ENCODE data around the gene PROM2. TPM values are rescaled to one million over a fixed set of nuclear protein-coding genes. Genes with fewer than 3 reads are reported as not detected.
A peak's percentile ranks its signal among the peaks of the same experiment; 100 is the strongest.

PROM2 gene
- total RNA-seq, 1 donor from 2014 or later, result 10.8 TPM

DNA sequence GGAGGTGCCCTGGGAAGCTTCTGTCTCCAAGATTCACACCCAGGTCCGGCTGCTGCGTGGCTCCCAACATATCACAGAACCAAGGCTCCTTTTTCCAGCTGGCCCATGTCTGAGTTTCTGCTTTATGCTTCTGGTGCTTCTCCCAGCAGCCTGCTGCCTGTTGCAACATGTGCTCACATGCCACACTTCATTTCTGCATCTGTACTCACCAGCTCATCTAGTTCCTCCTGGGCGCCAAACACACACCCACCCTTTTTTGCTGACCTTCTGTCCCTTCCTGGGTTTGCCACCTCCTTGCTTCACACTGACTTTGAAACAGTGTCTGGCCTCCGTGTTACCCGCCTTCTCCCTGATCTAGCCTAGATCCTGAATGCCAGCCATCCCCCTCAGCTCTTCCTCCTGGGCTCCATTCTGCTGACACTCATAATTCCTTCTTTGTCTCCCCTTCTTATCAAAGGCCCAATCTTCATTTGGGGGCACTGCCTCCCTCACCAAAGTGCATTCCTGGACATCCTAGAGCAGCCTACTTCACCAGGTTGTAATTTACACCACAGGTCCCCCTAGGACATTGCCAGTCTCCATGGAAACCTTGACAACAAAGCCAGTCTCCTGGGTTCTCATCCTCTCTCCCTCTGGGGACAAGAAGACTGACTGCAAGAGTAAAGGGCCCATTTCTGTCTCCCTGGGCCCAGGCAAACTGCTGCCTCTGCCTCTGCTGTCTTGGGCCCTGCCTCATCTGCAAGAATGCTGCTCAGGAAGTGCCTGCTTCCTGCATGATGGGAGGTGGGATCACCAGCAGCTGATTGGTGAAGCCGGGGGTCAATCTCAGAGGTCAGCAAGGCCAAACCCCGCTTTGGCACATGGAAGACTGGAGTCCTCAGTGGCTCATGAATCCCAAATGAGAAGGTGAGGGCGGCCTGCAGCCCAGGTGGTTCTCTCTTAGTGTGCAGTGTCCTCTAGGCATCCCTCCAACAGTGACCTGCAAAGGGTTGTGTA lies 13.9 kb upstream of the PROM2 start:
- H3K36me3 ChIP-seq (ENCODE audit: control insufficient read depth, insufficient read depth, low read length), result no peaks in the 10 kb centered on the region
- no peaks in the 10 kb centered on the region for H3K27me3 ChIP-seq (ENCODE audit: control insufficient read depth, insufficient read depth, low read length)
- peak; percentile 96 for DNase-seq (ENCODE audit: low read depth)
- H3K4me3 ChIP-seq (ENCODE audit: low read depth, low read length), result no peak overlapping the region
- TF ChIP-seq, protein P1, sequence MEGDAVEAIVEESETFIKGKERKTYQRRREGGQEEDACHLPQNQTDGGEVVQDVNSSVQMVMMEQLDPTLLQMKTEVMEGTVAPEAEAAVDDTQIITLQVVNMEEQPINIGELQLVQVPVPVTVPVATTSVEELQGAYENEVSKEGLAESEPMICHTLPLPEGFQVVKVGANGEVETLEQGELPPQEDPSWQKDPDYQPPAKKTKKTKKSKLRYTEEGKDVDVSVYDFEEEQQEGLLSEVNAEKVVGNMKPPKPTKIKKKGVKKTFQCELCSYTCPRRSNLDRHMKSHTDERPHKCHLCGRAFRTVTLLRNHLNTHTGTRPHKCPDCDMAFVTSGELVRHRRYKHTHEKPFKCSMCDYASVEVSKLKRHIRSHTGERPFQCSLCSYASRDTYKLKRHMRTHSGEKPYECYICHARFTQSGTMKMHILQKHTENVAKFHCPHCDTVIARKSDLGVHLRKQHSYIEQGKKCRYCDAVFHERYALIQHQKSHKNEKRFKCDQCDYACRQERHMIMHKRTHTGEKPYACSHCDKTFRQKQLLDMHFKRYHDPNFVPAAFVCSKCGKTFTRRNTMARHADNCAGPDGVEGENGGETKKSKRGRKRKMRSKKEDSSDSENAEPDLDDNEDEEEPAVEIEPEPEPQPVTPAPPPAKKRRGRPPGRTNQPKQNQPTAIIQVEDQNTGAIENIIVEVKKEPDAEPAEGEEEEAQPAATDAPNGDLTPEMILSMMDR (IDR thresholded peaks at IDR 0.05; ENCODE audit: insufficient read depth, low read length, severe bottlenecking), result no peak
- FAIRE-seq, result peak; percentile 99

DNA sequence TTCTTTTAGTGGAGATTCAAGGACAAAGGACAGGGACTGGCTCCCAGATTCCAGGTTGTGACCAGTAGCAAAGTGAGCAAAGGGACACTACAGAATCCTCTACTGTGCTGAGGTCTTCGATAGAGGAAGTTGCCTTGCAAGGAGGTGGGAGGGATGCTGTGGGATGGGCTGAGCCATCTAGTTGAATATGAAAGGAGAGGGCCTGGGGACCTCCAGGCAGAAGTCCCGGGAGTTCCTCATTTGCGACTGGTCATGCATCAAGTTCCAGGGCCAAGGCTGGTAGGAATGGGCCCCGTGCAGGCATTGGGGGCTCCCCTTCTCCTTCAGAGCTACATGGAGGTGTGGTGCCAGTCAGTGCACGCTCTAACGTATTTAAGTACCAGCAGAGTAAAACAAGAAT lies 12.6 kb upstream of the PROM2 start:
- Histone ChIP-seq H3K27me3 (ENCODE audit: control insufficient read depth, insufficient read depth, low read length) (no peaks in the 10 kb centered on the region), H3K4me3 (ENCODE audit: low read depth, low read length) (no peak overlapping the region), H3K36me3 (ENCODE audit: control insufficient read depth, insufficient read depth, low read length) (no peaks in the 10 kb centered on the region)
- no peak for FAIRE-seq
- DNase-seq (ENCODE audit: low read depth), result no peak
- TF ChIP-seq, protein P1 (IDR thresholded peaks at IDR 0.05; ENCODE audit: insufficient read depth, low read length, severe bottlenecking), result no peak

DNA sequence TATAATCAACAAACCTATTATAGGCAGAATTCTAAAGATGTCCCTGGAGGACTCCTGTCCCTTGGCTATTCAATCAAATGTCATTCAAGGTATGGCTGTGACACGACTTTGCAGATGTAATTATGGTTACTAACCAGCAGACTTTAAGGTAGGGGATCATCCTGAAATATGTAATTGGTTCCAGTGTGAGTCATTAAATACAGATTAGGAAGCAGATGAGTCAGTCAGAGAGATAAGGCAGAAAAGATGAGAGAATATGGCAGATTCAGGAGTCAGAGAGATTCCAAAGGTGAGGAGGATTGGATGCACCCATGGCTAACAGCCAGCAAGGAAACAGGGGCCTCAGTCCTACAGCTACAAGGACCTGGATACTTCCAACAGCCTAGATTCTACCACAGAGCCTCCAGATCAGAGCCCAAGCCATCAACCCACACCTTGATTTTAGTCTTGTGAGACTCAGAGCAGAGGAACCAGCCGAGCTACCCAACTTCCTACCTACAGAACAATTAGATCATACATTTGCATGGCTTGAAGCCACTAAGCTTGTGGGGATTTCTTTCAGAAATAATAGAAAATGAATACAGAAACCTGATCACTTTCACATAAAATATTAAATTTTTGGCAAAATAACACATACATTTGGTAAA lies 11.2 kb upstream of the PROM2 start:
- Histone ChIP-seq H3K4me3 (ENCODE audit: low read depth, low read length) (no peak overlapping the region), H3K27me3 (ENCODE audit: control insufficient read depth, insufficient read depth, low read length) (no peaks in the 10 kb centered on the region), H3K36me3 (ENCODE audit: control insufficient read depth, insufficient read depth, low read length) (no peaks in the 10 kb centered on the region)
- FAIRE-seq (no peak), DNase-seq (ENCODE audit: low read depth) (peak; percentile 76)
- TF ChIP-seq, protein P1 (IDR thresholded peaks at IDR 0.05; ENCODE audit: insufficient read depth, low read length, severe bottlenecking), result no peak

DNA sequence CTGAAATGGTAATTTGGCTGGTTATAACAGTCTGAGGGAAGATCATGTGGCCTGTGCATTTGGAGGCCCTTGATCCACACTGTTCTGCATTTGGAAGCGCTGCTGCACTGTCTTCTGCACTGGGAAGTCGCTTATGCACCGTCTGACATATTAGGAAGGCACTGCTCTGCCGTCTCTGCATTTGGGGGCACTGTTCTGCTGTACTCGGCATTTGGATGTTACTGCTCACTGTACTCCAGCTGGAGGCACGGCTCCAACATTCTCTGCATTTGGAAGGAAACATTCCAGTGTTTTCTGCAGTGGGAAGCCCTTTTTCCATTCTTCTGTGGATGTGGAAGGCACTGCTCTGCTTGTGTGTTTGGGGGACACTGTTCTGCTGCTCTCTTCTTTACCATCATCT lies 9.6 kb upstream of the PROM2 start:
- FAIRE-seq (no peak), DNase-seq (ENCODE audit: low read depth) (no peak)
- no peaks in the 10 kb centered on the region for H3K36me3 ChIP-seq (ENCODE audit: control insufficient read depth, insufficient read depth, low read length)
- no peak overlapping the region for H3K4me3 ChIP-seq (ENCODE audit: low read depth, low read length)
- no peaks in the 10 kb centered on the region for H3K27me3 ChIP-seq (ENCODE audit: control insufficient read depth, insufficient read depth, low read length)
- TF ChIP-seq, protein P1 (IDR thresholded peaks at IDR 0.05; ENCODE audit: insufficient read depth, low read length, severe bottlenecking), result no peak

DNA sequence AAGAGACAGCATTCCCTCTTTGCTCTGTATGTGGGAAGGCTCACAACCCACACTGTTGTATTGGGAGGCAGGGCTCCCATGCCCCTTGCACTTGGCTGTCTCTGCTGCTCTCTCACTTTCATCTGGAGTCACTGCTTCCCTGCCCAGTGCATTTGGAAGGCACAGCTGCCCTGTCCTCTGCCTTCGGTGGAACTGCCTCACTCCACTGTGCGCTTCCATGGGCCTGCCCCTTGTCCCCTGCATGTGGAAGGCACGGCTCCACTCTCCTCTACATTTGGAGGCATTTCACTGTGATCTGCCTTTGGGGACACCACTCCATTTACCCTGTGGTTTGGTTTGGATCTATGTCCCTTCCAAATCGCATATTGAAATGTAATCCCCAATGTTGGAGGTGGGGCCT lies 9.1 kb upstream of the PROM2 start:
- Histone ChIP-seq H3K27me3 (ENCODE audit: control insufficient read depth, insufficient read depth, low read length) (no peaks in the 10 kb centered on the region), H3K36me3 (ENCODE audit: control insufficient read depth, insufficient read depth, low read length) (no peaks in the 10 kb centered on the region), H3K4me3 (ENCODE audit: low read depth, low read length) (no peak overlapping the region)
- TF ChIP-seq, protein P1 (IDR thresholded peaks at IDR 0.05; ENCODE audit: insufficient read depth, low read length, severe bottlenecking), result no peak
- FAIRE-seq (no peak), DNase-seq (ENCODE audit: low read depth) (no peak)

Data from bronchial epithelial cell (primary cell).